ENCODE data around the gene MBD3L5.

MBD3L5 gene

GRCh38 chr19:6999933-7000332 is 30.4 kb upstream of the MBD3L5 start:
- TF ChIP-seq CTCF (IDR thresholded peaks at IDR 0.05) (no peak), ZFX (IDR thresholded peaks at IDR 0.05; ENCODE audit: borderline replicate concordance) (no peak)
- no peak overlapping the region for H3K27ac ChIP-seq

- no peak overlapping the region for H3K27ac ChIP-seq
- TF ChIP-seq CTCF (IDR thresholded peaks at IDR 0.05) (no peak), ZFX (IDR thresholded peaks at IDR 0.05; ENCODE audit: borderline replicate concordance) (no peak)
Observed at GRCh38 chr19:7000333-7000732, 30.0 kb upstream of the MBD3L5 start.

GRCh38 chr19:7000816-7001215 is 29.6 kb upstream of the MBD3L5 start:
- TF ChIP-seq ZFX (IDR thresholded peaks at IDR 0.05; ENCODE audit: borderline replicate concordance) (no peak), CTCF (IDR thresholded peaks at IDR 0.05) (no peak)
- no peak overlapping the region for H3K27ac ChIP-seq

GRCh38 chr19:7004313-7004931 is 26.0 kb upstream of the MBD3L5 start:
- no peak overlapping the region for H3K27ac ChIP-seq
- TF ChIP-seq ZFX (IDR thresholded peaks at IDR 0.05; ENCODE audit: borderline replicate concordance) (no peak), CTCF (IDR thresholded peaks at IDR 0.05) (no peak)

GRCh38 chr19:7006135-7006704 is 24.2 kb upstream of the MBD3L5 start:
- TF ChIP-seq ZFX (IDR thresholded peaks at IDR 0.05; ENCODE audit: borderline replicate concordance) (no peak), CTCF (IDR thresholded peaks at IDR 0.05) (no peak)
- no peak overlapping the region for H3K27ac ChIP-seq

- no peak overlapping the region for H3K27ac ChIP-seq
- TF ChIP-seq CTCF (IDR thresholded peaks at IDR 0.05): no peak
- TF ChIP-seq ZFX (IDR thresholded peaks at IDR 0.05; ENCODE audit: borderline replicate concordance): no peak
Observed at GRCh38 chr19:7007859-7008258, 22.5 kb upstream of the MBD3L5 start.

GRCh38 chr19:7010722-7011593 is 19.4 kb upstream of the MBD3L5 start:
- no peak overlapping the region for H3K27ac ChIP-seq

More at GRCh38 chr19:7010722-7011593, 19.4 kb upstream of the MBD3L5 start:
- no peak for TF ChIP-seq ZFX (IDR thresholded peaks at IDR 0.05; ENCODE audit: borderline replicate concordance)
- no peak for TF ChIP-seq CTCF (IDR thresholded peaks at IDR 0.05)

All from 22Rv1 (cell line).